ENCODE data around the gene TUBGCP5. TPM values are rescaled to one million over a fixed set of nuclear protein-coding genes. Genes with fewer than 3 reads are reported as not detected.

Gene TUBGCP5
- total and polyA plus RNA-seq, 2 donors (not counting 3 experiments of a cell fraction or from before 2014, with no cell fraction given) = 6.7 to 18.6 TPM

- BruUV-seq (replicated peaks) = no TSS peak
- Histone ChIP-seq H3K79me2 (ENCODE audit: control insufficient read depth, insufficient read depth, low read length) (no peaks in the 10 kb centered on the region), H3K9me3 (replicated peaks; ENCODE audit: control insufficient read depth, insufficient read depth, low read length) (no peaks in the 10 kb centered on the region), H3K9me1 (replicated peaks; ENCODE audit: control insufficient read depth, extremely low read depth, insufficient read depth, low read length) (no peaks in the 10 kb centered on the region), H3K4me3 (replicated peaks in 1 of 3; ENCODE audit: insufficient read depth in 1 of 3, low read depth in 1 of 3, low read length in 3 of 3) (no peak overlapping the region), H2AFZ (ENCODE audit: low read depth, low read length) (no peak overlapping the region), H3K36me3 (ENCODE audit: control insufficient read depth in 2 of 2, extremely low read depth in 1 of 2, insufficient read depth in 2 of 2, low read length in 2 of 2) (no peaks in the 10 kb centered on the region), H4K20me1 (replicated peaks; ENCODE audit: control insufficient read depth, extremely low read depth, insufficient read depth, low read length) (no peaks in the 10 kb centered on the region), H3K27me3 (ENCODE audit: control insufficient read depth in 2 of 2, insufficient read depth in 2 of 2, low read length in 2 of 2) (no peaks in the 10 kb centered on the region), H3K9ac (replicated peaks; ENCODE audit: extremely low read depth, insufficient read depth, low read length) (no peak overlapping the region), H3K4me2 (ENCODE audit: insufficient read depth, low read length) (no peak overlapping the region), H3K4me1 (ENCODE audit: control insufficient read depth, extremely low read depth, insufficient read depth, low read length) (no peaks in the 10 kb centered on the region), H3K27ac (ENCODE audit: insufficient read depth, low read depth, low read length) (no peak overlapping the region)
- dilution Hi-C loops (cut with MboI; ENCODE audit: extremely low pct_ligation_motif_present, low sequenced_read_pairs) = no loop called here
- TF ChIP-seq MYC (IDR thresholded peaks at IDR 0.05; ENCODE audit: low read depth, low read length) (no peak), JUN (IDR thresholded peaks at IDR 0.05; ENCODE audit: borderline replicate concordance, insufficient read depth, insufficient read length, low read depth) (no peak), EZH2 (IDR thresholded peaks at IDR 0.05; ENCODE audit: borderline replicate concordance, low read depth, low read length, severe bottlenecking) (no peak), POLR2A (IDR thresholded peaks at IDR 0.05; ENCODE audit: low read depth, low read length) (no peak), MAX (IDR thresholded peaks at IDR 0.05; ENCODE audit: insufficient read depth, insufficient read length) (no peak), CTCF (IDR thresholded peaks at IDR 0.05; ENCODE audit: extremely low read depth in 1 of 2, insufficient read depth in 1 of 2, low read depth in 1 of 2, low read length in 2 of 2) (no peak), POLR2AphosphoS5 (IDR thresholded peaks at IDR 0.05; ENCODE audit: insufficient read depth, low read depth, low read length) (no peak), FOS (IDR thresholded peaks at IDR 0.05; ENCODE audit: borderline replicate concordance, insufficient read depth, low read length) (no peak), GATA2 (IDR thresholded peaks at IDR 0.05; ENCODE audit: insufficient read depth, insufficient read length, low read depth, low read length) (no peak)
- FAIRE-seq (no peak), DNase-seq (ENCODE audit: low read depth, low spot score) (no peak)
- ChIA-PET POLR2A (no interaction called here), CTCF (no interaction called here)
- intact Hi-C loops (cut with micrococcal nuclease) = no loop called here
These were observed 35.3 kb upstream of the TUBGCP5 start for GRCh38 chr15:23074684-23075083.
